ENCODE measurements around the gene DNASE1L3. TPM values are rescaled to one million over a fixed set of nuclear protein-coding genes. Genes with fewer than 3 reads are reported as not detected.

Gene DNASE1L3
- polyA plus RNA-seq, 1 donor from 2014 or later: not detected

DNA sequence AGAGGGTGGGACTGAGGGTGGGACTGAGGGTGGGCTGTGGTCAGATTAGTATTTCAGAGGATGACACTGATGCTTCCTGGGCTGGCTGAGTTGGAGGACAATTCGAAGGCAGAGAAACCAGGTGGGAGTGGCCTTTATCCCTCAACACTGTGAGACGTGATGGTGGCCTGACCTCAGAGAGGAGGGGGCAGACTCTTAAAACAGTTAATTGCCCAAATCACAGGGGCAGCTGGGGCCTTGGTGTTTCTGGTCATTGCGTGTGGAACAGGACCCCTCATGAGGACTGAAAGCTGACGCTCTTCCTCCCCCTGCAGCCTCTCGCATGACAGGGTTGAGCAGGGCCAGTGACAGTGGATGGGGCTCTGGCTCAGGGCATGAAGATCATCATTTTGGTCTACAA lies 18.7 kb downstream of the DNASE1L3 start:
- H3K79me2 ChIP-seq (replicated peaks; ENCODE audit: insufficient read depth, low read length): no peaks in the 10 kb centered on the region
- H3K27me3 ChIP-seq (ENCODE audit: insufficient read depth, low read depth, low read length): no peaks in the 10 kb centered on the region
- no peak overlapping the region for H3K9ac ChIP-seq (ENCODE audit: low read length)
- no peak overlapping the region for H3K4me3 ChIP-seq (ENCODE audit: low read length)
- H3K27ac ChIP-seq (ENCODE audit: low read length): no peak overlapping the region
- no peaks in the 10 kb centered on the region for H3K9me2 ChIP-seq (ENCODE audit: insufficient read depth, low read length)
- H3K4me2 ChIP-seq (ENCODE audit: low read length): no peak overlapping the region
- H3F3A ChIP-seq (ENCODE audit: insufficient read depth, low read length, poor library complexity, severe bottlenecking): no peaks in the 10 kb centered on the region
- H2AFZ ChIP-seq (ENCODE audit: low read depth, low read length): no peak overlapping the region
- no peaks in the 10 kb centered on the region for H3K9me3 ChIP-seq (ENCODE audit: low read length)
- no peaks in the 10 kb centered on the region for H4K20me1 ChIP-seq (ENCODE audit: insufficient read depth)
- H3K36me3 ChIP-seq (ENCODE audit: insufficient read depth, low read length): no peaks in the 10 kb centered on the region
- TF ChIP-seq TAF1 (IDR thresholded peaks at IDR 0.05; ENCODE audit: low read depth) (no peak), POLR2AphosphoS5 (IDR thresholded peaks at IDR 0.05) (no peak), RAD21 (conservative IDR thresholded peaks at IDR 0.05) (no peak), EZH2 (IDR thresholded peaks at IDR 0.05; ENCODE audit: borderline replicate concordance, insufficient read depth, low read length, poor library complexity, severe bottlenecking) (no peak), REST (IDR thresholded peaks at IDR 0.05; ENCODE audit: borderline replicate concordance) (no peak), SMC3 (conservative IDR thresholded peaks at IDR 0.05; ENCODE audit: poor library complexity) (no peak), MXI1 (conservative IDR thresholded peaks at IDR 0.05; ENCODE audit: poor library complexity, severe bottlenecking) (no peak), EP300 (conservative IDR thresholded peaks at IDR 0.05; ENCODE audit: poor library complexity, severe bottlenecking) (no peak)
- TF ChIP-seq, protein P1, sequence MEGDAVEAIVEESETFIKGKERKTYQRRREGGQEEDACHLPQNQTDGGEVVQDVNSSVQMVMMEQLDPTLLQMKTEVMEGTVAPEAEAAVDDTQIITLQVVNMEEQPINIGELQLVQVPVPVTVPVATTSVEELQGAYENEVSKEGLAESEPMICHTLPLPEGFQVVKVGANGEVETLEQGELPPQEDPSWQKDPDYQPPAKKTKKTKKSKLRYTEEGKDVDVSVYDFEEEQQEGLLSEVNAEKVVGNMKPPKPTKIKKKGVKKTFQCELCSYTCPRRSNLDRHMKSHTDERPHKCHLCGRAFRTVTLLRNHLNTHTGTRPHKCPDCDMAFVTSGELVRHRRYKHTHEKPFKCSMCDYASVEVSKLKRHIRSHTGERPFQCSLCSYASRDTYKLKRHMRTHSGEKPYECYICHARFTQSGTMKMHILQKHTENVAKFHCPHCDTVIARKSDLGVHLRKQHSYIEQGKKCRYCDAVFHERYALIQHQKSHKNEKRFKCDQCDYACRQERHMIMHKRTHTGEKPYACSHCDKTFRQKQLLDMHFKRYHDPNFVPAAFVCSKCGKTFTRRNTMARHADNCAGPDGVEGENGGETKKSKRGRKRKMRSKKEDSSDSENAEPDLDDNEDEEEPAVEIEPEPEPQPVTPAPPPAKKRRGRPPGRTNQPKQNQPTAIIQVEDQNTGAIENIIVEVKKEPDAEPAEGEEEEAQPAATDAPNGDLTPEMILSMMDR (IDR thresholded peaks at IDR 0.05; ENCODE audit: poor library complexity, severe bottlenecking): no peak

DNA sequence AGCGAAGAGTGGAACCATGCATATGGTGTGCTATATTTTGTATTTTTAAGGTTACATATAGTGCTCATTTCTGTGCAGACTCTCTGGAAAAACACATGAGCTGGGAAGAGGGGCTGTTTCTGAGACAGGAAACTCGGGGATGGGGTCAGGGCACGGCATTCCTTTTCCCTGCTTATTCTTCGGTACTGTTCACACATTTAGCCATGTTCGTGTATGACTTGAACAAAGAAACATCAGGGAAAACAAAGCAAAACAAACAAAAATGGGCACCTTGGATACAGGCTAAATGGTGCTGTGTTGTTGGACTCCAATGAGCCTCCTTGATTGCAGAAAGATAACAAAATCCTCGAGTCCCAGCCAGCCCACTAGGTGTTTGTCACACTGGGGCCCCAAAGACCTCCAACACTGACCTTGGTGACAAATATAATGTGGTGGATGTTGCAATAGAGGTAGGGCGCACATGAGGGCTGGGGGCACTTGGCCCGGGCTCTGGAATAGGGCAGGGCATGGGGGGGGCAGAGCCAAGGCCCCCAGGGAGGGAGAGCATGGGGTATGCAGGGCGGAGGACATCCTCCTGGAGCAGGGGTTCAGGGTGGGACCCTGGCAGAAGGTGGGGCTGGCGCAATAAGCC lies 19.3 kb downstream of the DNASE1L3 start:
- H3K27ac ChIP-seq (ENCODE audit: low read length): no peak overlapping the region
- H3K9ac ChIP-seq (ENCODE audit: low read length): no peak overlapping the region
- H3K27me3 ChIP-seq (ENCODE audit: insufficient read depth, low read depth, low read length): no peaks in the 10 kb centered on the region
- TF ChIP-seq, protein P1 (IDR thresholded peaks at IDR 0.05; ENCODE audit: poor library complexity, severe bottlenecking): no peak
- TF ChIP-seq REST (IDR thresholded peaks at IDR 0.05; ENCODE audit: borderline replicate concordance) (no peak), TAF1 (IDR thresholded peaks at IDR 0.05; ENCODE audit: low read depth) (no peak), EP300 (conservative IDR thresholded peaks at IDR 0.05; ENCODE audit: poor library complexity, severe bottlenecking) (no peak), EZH2 (IDR thresholded peaks at IDR 0.05; ENCODE audit: borderline replicate concordance, insufficient read depth, low read length, poor library complexity, severe bottlenecking) (no peak), MXI1 (conservative IDR thresholded peaks at IDR 0.05; ENCODE audit: poor library complexity, severe bottlenecking) (no peak), POLR2AphosphoS5 (IDR thresholded peaks at IDR 0.05) (no peak), RAD21 (conservative IDR thresholded peaks at IDR 0.05) (no peak), SMC3 (conservative IDR thresholded peaks at IDR 0.05; ENCODE audit: poor library complexity) (no peak)
- H3F3A ChIP-seq (ENCODE audit: insufficient read depth, low read length, poor library complexity, severe bottlenecking): no peaks in the 10 kb centered on the region
- no peaks in the 10 kb centered on the region for H3K36me3 ChIP-seq (ENCODE audit: insufficient read depth, low read length)
- no peaks in the 10 kb centered on the region for H3K9me2 ChIP-seq (ENCODE audit: insufficient read depth, low read length)
- no peak overlapping the region for H3K4me3 ChIP-seq (ENCODE audit: low read length)
- H3K79me2 ChIP-seq (replicated peaks; ENCODE audit: insufficient read depth, low read length): no peaks in the 10 kb centered on the region
- no peak overlapping the region for H3K4me2 ChIP-seq (ENCODE audit: low read length)
- no peak overlapping the region for H2AFZ ChIP-seq (ENCODE audit: low read depth, low read length)
- no peaks in the 10 kb centered on the region for H4K20me1 ChIP-seq (ENCODE audit: insufficient read depth)
- H3K9me3 ChIP-seq (ENCODE audit: low read length): no peaks in the 10 kb centered on the region

Measured in neural cell (in vitro differentiated cells).